Fibroblast of gingiva (primary cell): Measurements from ENCODE around the gene DGKH.
"Not testable (repeated sequence)": the region's sequence is repeated elsewhere in the genome, so short reads cannot be mapped to it uniquely, and the experiment has no call there.

ENCODE experiments used
- DNase-seq: peaks from one replicate; pipeline ENCODE4 v3.0.0-alpha.2; 2011; ENCODE audit warnings: low read depth

Gene DGKH

DNA sequence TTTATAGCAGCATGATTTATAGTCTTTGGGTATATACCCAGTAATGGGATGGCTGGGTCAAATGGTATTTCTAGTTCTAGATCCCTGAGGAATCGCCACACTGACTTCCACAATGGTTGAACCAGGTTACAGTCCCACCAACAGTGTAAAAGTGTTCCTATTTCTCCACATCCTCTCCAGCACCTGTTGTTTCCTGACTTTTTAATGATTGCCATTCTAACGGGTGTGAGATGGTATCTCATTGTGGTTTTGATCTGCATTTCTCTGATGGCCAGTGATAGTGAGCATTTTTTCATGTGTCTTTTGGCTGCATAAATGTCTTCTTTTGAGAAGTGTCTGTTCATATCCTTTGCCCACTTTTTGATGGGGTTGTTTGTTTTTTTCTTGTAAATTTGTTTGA, 114.9 kb downstream of the DGKH start:
- DNase-seq: not testable (repeated sequence)

DNA sequence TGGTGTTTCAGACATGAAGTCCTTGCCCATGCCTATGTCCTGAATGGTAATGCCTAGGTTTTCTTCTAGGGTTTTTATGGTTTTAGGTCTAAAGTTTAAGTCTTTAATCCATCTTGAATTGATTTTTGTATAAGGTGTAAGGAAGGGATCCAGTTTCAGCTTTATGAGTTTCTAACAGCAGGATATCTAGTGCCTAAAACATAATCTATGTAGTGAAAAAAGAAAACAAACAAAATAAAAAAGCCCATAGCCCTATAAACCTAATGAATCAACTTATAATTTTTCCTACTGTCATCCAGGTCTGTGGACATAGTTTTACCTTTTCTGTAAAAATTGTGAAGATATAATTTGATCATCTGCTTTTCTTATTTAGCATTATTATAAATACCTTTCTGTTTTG, 115.5 kb downstream of the DGKH start:
- not testable (repeated sequence) for DNase-seq

DNA sequence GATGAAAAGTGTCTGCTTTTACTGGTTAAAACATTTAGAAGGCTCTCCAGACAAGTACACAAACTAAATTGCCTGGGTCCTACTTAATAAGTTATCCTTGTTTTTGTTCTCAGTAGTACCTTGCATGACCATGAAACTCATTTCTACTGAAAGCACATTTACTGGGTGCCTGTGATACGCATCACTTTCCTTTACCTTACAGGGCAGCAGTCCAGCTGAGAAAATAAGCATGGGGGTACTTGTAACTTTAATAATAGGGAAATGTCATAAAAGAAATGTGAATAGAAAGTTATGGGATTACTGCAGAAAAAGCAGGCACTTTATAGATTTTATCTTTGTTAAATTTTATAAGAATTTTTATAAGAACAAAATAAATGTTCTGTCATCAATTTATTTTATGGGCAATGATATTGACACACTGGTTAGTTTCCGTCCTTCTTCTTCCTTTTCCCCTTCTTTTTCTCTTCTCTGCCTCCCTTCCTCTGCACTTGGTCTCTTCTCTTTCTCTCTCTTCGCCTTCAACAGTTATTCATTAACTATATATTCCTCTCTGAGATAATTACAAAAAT, 116.2 kb downstream of the DGKH start:
- DNase-seq: no peak

DNA sequence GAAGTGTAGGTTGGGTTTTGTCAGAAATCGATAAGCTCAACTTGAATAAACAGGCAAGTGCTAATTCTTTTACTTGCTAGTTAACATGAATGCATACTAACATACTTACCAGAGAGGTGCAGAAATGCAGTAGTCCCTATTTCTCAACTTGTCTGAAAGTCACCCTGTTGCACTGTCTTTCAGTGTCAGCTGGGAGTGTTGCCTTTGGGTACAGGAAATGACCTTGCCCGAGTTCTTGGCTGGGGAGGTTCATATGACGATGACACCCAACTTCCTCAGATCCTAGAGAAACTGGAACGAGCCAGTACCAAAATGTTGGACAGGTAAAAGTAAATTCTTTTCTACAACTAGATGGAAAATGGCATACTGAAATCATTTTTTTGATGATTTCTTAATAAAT, 120.0 kb downstream of the DGKH start:
- DNase-seq: no peak

DNA sequence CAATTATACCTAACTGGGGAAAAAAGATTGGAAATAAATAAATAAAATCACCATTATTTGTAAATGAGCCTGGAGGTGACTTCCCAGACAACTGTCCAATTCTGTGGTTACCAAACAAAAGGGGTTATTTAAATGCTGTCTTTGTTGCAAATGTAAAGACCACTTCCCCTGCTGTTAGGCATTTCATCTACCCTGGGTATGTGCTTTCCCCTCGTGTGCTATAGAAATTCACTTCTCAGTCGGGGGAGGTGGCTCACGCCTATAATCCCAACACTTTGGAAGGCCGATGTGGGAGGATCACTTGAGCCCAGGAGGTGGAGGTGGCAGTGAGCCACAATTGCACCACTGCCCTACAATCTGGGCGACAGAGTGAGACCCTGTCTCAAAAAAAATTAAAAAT, 121.6 kb downstream of the DGKH start:
- no peak for DNase-seq

DNA sequence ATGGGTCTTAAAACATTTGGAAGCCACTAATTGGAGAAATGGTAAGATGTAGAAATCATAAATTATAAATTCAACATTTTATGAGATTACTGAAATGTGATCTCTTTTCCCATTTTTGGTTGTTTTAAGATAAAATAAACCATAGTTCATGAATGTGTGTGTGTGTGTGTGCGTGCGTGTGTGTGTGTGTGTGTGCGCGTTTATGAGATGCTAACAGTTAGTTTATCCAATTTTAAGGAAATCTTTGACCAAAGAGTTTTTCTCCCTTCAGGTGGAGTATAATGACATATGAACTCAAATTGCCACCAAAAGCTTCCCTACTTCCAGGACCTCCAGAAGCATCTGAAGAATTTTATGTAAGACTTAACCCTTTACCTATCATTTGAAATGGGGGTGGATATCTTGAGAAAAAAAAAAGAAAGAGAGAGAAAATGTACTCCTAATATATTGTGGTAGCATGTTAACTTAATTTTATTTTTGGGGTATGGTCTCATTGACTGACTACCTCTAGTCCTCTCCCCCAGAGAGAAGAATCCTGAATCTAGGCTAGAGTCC, 125.4 kb downstream of the DGKH start:
- DNase-seq: no peak

GRCh38 chr13:42174344-42175162, 126.1 kb downstream of the DGKH start:
- DNase-seq: no peak

GRCh38 chr13:42176294-42176693, 127.8 kb downstream of the DGKH start:
- no peak for DNase-seq

GRCh38 chr13:42177189-42177588, 128.7 kb downstream of the DGKH start:
- no peak for DNase-seq

DNA sequence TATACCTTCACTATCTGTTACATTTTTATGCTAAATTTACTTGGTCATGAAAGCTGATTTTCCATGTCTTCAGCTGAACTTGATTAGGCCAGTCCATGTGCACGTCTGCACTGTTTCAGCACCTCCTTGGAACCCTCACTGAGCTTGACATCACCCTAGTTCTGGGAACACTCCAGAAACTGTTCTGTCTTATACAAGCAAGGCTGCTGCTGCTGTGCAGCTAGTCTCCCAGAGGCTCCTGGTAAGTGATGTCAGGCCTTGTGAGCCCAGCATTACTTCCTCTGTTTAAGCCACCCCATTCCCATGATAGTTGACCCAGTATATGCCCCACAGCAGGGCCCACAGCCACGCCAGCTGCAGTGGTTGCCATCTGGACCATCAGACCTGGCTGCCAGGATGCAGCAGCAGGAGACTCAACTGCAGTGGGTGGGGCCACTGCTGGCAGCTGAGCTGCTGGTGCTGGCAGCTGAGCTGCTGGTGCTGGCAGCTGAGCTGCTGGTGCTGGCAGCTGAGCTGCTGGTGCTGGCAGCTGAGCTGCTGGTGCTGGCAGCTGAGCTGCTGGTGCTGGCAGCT, 133.0 kb downstream of the DGKH start:
- peak; percentile 70 for DNase-seq

DNA sequence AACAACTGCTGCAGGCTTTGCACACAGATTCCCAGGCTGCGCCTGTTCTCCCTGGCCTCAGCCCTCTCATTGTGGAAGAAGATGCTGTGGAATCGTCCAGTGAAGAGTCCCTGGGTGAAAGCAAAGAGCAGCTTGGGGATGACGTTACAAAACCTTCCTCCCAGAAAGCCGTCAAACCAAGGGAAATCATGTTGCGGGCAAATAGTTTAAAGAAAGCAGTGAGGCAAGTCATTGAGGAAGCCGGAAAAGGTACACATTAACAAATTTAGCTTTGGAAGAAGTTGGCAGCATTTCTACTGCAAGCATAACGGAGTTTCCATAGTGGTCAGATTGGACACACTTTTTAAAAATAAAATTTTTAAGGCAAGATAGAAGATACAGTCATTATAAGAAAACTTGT, 140.6 kb downstream of the DGKH start:
- no peak for DNase-seq

- DNase-seq: no peak
Observed at GRCh38 chr13:42190529-42190928, 142.1 kb downstream of the DGKH start.

GRCh38 chr13:42211704-42212464, 163.4 kb downstream of the DGKH start:
- no peak for DNase-seq

DNA sequence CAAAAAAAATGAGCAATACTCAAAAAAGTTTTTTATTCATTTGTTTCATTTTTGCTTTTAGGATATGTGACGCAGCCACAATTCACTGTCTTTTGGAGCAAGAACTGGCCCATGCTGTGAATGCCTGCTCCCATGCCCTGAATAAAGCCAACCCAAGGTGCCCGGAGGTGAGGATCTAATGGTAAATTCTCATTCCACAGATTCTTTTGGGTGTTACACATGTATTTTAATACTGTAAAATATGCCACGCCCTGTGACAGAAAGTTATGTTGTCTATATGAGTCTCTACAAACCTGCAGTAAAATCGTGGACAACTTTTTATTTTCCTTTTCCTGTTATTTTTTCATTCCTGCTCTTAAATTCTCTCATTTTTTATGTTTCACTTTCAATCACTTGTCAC, 166.0 kb downstream of the DGKH start:
- DNase-seq: no peak

- DNase-seq: peak; percentile 42
Observed at GRCh38 chr13:42215578-42216421, 167.4 kb downstream of the DGKH start.

GRCh38 chr13:42216422-42216735, 167.9 kb downstream of the DGKH start:
- no peak for DNase-seq

GRCh38 chr13:42218576-42218975, 170.1 kb downstream of the DGKH start:
- DNase-seq: peak; percentile 32

GRCh38 chr13:42219051-42219450, 170.6 kb downstream of the DGKH start:
- DNase-seq: no peak

DNA sequence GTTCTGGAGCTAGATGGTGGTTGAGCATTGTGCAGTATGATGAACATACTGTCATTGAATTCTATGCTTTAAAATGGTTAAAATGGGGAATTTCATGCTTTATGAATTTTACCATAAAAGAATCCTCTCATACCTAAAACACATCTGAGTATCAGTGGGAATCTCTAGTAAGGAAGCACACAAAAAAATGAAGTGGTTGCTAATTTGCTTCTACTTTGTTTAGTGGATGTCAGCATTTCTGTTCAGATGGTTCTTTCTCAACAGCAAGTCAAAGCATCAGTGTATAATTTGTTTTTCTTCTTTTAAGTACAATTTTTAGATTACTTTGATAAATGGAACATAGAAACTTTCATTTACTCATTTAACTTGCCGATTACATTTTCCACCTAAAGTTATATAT, 171.4 kb downstream of the DGKH start:
- DNase-seq: no peak

GRCh38 chr13:42221121-42221765, 172.8 kb downstream of the DGKH start:
- DNase-seq: no peak

DNA sequence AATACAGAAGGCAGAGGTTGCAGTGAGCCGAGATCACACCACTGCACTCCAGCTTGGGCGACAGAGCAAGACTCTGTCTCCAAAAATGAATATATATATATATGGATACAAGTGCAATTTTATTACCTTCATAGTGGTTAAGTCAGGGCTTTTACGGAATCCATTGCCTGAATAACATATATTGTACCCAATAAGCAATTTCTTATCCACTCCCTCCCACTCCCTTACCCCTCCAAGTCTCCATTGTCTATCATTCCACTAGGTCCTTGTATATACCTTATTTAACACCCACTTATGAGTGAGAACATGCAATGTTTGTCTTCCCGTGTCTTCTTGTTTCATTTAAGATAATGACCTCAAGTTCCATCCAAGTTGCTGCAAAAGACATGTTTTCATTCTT, 175.2 kb downstream of the DGKH start:
- DNase-seq: no peak
